ENCODE measurements around the gene DCAF17.
"Not testable (repeated sequence)": the region's sequence is repeated elsewhere in the genome, so short reads cannot be mapped to it uniquely, and the experiment has no call there.

DCAF17 gene

DNA sequence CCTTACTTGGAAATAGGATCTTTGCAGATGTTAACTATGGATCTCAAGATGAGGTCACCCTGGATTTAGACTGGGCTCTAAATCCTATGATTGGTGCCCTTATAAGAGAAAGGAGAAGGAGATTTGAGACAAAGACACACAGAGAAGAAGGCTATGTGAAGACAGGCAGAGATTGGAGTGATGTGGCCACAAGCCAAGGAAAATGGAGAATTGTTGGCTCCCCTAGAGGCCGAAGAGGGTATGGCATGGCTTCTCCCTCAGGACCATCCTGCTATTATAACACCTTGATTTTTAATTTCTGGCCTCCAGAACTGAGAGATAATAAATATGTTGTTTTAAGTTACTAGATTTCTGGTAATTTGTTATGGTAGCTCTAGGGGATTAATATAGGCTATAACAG is 95.9 kb downstream of the DCAF17 start:
- H3K27me3 ChIP-seq (ENCODE audit: control insufficient read depth in 1 of 2, insufficient read depth in 2 of 2, low read length in 2 of 2): no peaks in the 10 kb centered on the region
- H3K9ac ChIP-seq (ENCODE audit: low read length in 2 of 2): no peak overlapping the region
- no peaks in the 10 kb centered on the region for H3K9me3 ChIP-seq (ENCODE audit: control insufficient read depth in 2 of 2, low read length in 2 of 2)
- H3K4me1 ChIP-seq (ENCODE audit: control insufficient read depth, insufficient read depth, low read length): peaks cover 3% of the 10 kb centered on the region
- peaks cover 0 to 2% of the 10 kb centered on the region in 2 donors for H3K36me3 ChIP-seq (ENCODE audit: control insufficient read depth in 2 of 2, insufficient read depth in 2 of 2, low read length in 2 of 2)
- H3K27ac ChIP-seq (ENCODE audit: low read length): no peak overlapping the region
- H3K4me3 ChIP-seq (ENCODE audit: low read length in 2 of 2): no peak overlapping the region

DNA sequence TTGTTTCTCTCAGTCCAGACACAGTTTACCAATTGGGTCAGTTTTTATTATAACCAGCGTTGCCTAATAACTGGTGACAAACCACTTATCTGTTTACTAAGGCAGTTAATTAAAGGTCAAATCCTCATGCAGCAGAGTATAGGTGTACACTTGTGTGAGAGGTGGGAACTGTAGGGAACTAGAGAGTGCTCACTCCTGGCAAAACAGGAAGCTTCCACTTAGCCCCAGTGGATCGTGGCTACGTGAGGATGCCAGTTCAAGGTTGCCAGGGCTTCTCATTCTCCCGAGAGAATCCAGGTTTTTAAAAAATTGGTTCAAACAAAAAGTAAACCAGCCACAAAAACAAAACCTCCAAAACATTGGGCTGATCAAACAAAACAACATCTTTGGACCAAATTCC is 96.4 kb downstream of the DCAF17 start:
- H3K27ac ChIP-seq (ENCODE audit: low read length): no peak overlapping the region
- no peak overlapping the region for H3K4me3 ChIP-seq (ENCODE audit: low read length in 2 of 2)
- H3K36me3 ChIP-seq (ENCODE audit: control insufficient read depth in 2 of 2, insufficient read depth in 2 of 2, low read length in 2 of 2): peaks cover 0 to 2% of the 10 kb centered on the region in 2 donors
- H3K27me3 ChIP-seq (ENCODE audit: control insufficient read depth in 1 of 2, insufficient read depth in 2 of 2, low read length in 2 of 2): no peaks in the 10 kb centered on the region
- peaks cover 3% of the 10 kb centered on the region for H3K4me1 ChIP-seq (ENCODE audit: control insufficient read depth, insufficient read depth, low read length)
- H3K9ac ChIP-seq (ENCODE audit: low read length in 2 of 2): no peak overlapping the region
- no peaks in the 10 kb centered on the region for H3K9me3 ChIP-seq (ENCODE audit: control insufficient read depth in 2 of 2, low read length in 2 of 2)

DNA sequence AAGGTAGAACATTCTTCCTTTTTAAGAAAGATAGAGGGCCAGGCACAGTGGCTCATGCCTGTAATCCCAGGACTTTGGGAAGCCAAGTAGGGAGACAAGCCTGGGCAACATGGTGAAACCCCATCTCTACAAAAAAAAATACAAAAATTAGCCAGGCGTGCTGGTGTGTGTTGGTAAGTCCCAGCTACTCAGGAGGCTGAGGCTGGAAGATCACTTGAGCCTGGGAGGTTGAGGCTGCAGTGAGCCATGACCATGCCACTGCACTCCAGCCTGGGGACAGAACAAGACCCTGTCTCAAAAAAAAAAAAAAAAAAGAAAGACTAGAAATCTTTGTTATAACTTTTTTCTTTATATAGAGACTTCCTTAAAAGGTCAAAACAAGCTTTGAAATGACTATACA is 96.8 kb downstream of the DCAF17 start:
- not testable (repeated sequence) for H3K27ac ChIP-seq (ENCODE audit: low read length); H3K4me3 ChIP-seq (ENCODE audit: low read length in 2 of 2); H3K27me3 ChIP-seq (ENCODE audit: control insufficient read depth in 1 of 2, insufficient read depth in 2 of 2, low read length in 2 of 2); H3K9me3 ChIP-seq (ENCODE audit: control insufficient read depth in 2 of 2, low read length in 2 of 2); H3K4me1 ChIP-seq (ENCODE audit: control insufficient read depth, insufficient read depth, low read length); H3K9ac ChIP-seq (ENCODE audit: low read length in 2 of 2); H3K36me3 ChIP-seq (ENCODE audit: control insufficient read depth in 2 of 2, insufficient read depth in 2 of 2, low read length in 2 of 2)

DNA sequence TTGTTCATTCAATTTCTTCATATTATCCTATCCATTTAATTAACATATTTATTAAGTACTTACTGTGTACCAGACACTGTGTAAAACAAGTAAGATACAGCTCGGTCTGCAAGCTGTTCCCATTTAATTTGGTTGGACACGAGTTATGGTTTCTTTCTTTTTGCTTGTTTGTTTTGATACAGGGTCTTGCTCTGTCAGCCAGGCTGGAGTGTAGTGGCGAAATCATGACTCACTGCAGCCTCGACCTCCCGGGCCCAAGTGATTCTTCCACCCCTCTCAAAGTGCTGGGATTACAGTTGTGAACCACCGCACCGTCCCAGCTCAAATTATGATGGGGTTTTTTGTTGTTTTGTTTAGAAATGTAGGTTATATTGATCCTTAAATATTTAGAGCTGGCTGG is 97.3 kb downstream of the DCAF17 start:
- Histone ChIP-seq H3K9ac (ENCODE audit: low read length in 2 of 2) (no peak overlapping the region), H3K4me3 (ENCODE audit: low read length in 2 of 2) (no peak overlapping the region), H3K36me3 (ENCODE audit: control insufficient read depth in 2 of 2, insufficient read depth in 2 of 2, low read length in 2 of 2) (peaks cover 0 to 2% of the 10 kb centered on the region in 2 donors), H3K27ac (ENCODE audit: low read length) (no peak overlapping the region), H3K9me3 (ENCODE audit: control insufficient read depth in 2 of 2, low read length in 2 of 2) (no peaks in the 10 kb centered on the region), H3K27me3 (ENCODE audit: control insufficient read depth in 1 of 2, insufficient read depth in 2 of 2, low read length in 2 of 2) (no peaks in the 10 kb centered on the region), H3K4me1 (ENCODE audit: control insufficient read depth, insufficient read depth, low read length) (peaks cover 3% of the 10 kb centered on the region)

DNA sequence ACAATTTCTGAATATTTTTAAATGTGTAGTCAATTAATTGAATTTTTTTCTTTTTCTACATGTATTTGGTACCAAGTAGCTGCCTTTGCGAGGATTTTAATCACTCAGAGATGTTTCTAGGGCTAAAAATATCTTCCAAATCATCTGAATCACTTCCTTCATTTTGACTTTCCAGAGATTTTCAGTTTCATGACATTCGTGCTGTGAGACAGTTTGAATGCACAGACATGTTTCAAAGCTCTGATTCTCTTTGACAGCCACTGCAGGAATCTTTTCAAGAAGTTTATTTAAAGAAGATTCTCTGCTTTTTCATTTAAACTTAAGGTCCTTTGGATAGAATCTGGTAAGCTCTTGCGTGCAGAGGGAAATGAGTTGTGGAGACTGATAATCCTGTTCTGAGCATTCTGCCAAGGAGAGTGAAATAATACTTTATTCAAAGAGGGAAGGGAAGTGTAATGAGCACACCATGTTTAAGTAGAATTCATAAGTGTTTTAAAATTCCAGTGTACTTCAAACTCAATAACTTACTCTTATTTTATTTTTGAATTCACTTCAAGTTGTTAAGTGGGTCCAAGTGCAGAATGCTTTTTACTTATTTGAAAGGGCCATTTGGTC is 97.9 kb downstream of the DCAF17 start:
- Histone ChIP-seq H3K4me1 (ENCODE audit: control insufficient read depth, insufficient read depth, low read length) (peaks cover 3% of the 10 kb centered on the region), H3K36me3 (ENCODE audit: control insufficient read depth in 2 of 2, insufficient read depth in 2 of 2, low read length in 2 of 2) (peaks cover 0 to 2% of the 10 kb centered on the region in 2 donors), H3K4me3 (ENCODE audit: low read length in 2 of 2) (no peak overlapping the region), H3K27ac (ENCODE audit: low read length) (no peak overlapping the region), H3K9ac (ENCODE audit: low read length in 2 of 2) (no peak overlapping the region), H3K9me3 (ENCODE audit: control insufficient read depth in 2 of 2, low read length in 2 of 2) (no peaks in the 10 kb centered on the region), H3K27me3 (ENCODE audit: control insufficient read depth in 1 of 2, insufficient read depth in 2 of 2, low read length in 2 of 2) (no peaks in the 10 kb centered on the region)

DNA sequence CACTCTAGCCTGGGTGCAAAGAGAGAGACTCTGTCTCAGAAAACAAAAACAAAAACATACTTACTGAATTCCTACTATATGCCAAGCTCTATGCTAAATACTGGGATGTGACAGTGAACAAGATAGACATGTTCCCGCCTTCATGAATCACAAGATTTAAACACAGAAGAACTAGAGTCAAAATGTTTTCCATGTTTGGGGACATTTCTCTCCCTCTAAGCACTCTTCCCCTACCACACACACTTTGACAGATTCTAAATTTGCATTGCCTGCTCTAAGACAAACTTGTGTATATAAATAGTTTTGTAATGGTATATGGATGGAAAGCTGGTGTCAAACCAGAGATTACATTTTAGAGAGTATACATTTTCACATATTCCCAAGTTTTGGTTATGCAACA is 99.3 kb downstream of the DCAF17 start:
- no peaks in the 10 kb centered on the region for H3K9me3 ChIP-seq (ENCODE audit: control insufficient read depth in 2 of 2, low read length in 2 of 2)
- H3K4me3 ChIP-seq (ENCODE audit: low read length in 2 of 2): no peak overlapping the region
- H3K9ac ChIP-seq (ENCODE audit: low read length in 2 of 2): no peak overlapping the region
- H3K36me3 ChIP-seq (ENCODE audit: control insufficient read depth in 2 of 2, insufficient read depth in 2 of 2, low read length in 2 of 2): peaks cover 0 to 2% of the 10 kb centered on the region in 2 donors
- H3K27ac ChIP-seq (ENCODE audit: low read length): no peak overlapping the region
- H3K4me1 ChIP-seq (ENCODE audit: control insufficient read depth, insufficient read depth, low read length): peaks cover 3% of the 10 kb centered on the region
- H3K27me3 ChIP-seq (ENCODE audit: control insufficient read depth in 1 of 2, insufficient read depth in 2 of 2, low read length in 2 of 2): no peaks in the 10 kb centered on the region
